Amygdala (tissue), 56 donors: Measurements from ENCODE around the gene MUC6.
A peak's percentile ranks its signal among the peaks of the same experiment; 100 is the strongest.

Source experiments
- DNase-seq, 56 donors: peaks; one replicate each; lab custom pipeline; 2025; lab: John Stamatoyannopoulos, UW

The MUC6 gene

GRCh38 chr11:1072116-1072820 is 35.8 kb upstream of the MUC6 start:
- peak in 11 of 56 donors; percentile 7 to 42 (median 19) for DNase-seq

DNA sequence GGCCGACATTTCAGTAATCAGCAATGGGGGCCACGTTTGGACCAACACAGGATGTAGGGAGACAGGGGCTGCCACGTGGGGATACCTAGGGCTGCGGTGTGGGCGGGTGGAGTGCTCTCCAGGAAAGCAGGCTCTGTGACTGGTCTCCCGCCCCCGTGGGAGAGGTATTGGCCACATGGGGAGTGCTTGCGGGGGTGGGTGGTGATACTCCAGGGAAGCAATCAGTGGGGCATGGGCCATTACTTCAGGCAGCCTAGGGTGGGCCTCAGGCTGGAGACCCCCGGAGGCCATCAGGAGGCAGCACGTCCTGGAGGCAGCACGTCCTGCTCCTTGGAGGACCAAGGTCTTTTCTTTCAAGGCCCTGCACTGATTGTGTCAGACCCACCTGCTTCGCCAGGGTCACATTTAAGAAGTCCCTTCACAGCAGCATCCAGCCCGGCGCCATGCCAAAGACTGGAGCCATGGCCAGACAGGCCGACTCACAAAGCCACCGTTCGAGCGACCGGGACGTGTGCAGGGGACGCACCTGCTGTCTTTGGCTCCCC is 35.1 kb upstream of the MUC6 start:
- no peak for DNase-seq

- no peak for DNase-seq
These were observed 34.3 kb upstream of the MUC6 start for GRCh38 chr11:1070594-1071462.

- no peak for DNase-seq
These were observed 33.2 kb upstream of the MUC6 start for GRCh38 chr11:1069740-1070139.

DNA sequence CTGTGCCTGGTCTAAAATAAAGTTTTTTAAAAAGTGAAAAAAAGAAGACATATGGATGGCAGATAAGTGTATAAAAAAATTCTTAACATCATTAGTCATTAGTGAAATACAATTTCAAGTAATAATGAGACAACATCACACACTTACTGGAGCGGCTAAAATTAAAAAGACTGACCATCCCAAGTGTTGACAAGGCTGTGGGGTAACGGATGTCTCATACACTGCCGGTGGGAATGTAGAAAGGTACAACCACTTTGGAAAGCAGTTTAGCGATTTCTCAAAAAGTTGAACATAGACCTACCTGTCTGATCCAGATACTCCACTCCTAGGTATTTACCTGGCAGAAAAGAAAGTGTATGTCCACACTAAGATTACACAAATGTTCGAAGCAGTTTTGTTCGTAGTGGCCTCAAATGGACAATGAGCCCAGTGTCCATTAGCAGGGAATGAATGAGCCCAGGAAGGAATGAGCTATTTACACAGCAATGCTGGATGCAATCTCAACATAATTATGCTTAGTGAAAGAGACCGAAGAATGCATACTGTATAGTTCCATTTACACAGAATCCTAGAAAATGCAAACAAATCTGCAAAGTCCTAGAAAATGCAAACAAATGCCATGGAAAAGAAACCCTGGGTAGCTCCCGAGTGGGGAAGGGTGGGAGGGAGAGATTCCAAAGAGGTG is 31.4 kb upstream of the MUC6 start:
- DNase-seq, result no peak

- no peak for DNase-seq
These were observed 27.6 kb upstream of the MUC6 start for GRCh38 chr11:1064167-1064566.

- DNase-seq, result no peak
These were observed 25.7 kb upstream of the MUC6 start for GRCh38 chr11:1062075-1062820.

DNA sequence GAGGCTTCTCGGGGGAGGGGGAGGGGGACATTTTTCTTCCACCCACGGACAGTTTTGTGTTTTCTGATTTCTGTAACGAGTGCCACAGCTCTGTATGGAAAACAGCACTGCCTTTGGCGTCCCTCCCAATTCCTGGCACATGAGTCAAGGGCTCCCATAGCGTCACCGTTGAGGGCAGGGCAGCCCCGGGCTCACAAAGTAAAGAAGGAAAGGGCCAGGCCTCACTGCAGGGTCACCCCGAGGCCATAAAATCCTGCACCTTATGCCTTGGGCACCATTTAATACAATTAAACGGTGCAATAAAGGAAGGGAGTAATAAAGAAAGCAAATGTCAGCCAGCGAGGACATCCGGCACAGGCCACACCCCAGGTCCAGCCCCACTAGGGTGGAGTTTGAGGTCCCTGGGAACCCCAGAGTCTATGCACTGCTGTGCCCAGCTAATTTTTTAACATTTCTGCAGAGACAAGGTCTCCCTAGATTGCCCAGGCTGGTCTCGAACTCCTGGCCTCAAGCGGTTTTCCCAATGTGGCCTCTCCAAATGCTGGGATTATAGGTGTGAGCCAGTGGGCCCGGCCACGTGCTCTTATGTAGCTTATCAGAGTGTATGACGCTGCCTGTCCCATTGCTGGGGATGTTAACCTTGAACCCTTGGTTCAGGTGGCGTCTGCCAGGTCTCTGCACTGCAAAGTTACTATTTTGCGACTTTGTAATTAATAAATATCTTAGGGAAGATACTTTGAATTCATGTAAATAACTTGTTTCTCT is 24.5 kb upstream of the MUC6 start:
- DNase-seq, result no peak

GRCh38 chr11:1060410-1060809 is 23.9 kb upstream of the MUC6 start:
- no peak for DNase-seq

GRCh38 chr11:1059759-1060158 is 23.2 kb upstream of the MUC6 start:
- DNase-seq, result no peak

GRCh38 chr11:1057806-1058205 is 21.3 kb upstream of the MUC6 start:
- DNase-seq, result no peak

DNA sequence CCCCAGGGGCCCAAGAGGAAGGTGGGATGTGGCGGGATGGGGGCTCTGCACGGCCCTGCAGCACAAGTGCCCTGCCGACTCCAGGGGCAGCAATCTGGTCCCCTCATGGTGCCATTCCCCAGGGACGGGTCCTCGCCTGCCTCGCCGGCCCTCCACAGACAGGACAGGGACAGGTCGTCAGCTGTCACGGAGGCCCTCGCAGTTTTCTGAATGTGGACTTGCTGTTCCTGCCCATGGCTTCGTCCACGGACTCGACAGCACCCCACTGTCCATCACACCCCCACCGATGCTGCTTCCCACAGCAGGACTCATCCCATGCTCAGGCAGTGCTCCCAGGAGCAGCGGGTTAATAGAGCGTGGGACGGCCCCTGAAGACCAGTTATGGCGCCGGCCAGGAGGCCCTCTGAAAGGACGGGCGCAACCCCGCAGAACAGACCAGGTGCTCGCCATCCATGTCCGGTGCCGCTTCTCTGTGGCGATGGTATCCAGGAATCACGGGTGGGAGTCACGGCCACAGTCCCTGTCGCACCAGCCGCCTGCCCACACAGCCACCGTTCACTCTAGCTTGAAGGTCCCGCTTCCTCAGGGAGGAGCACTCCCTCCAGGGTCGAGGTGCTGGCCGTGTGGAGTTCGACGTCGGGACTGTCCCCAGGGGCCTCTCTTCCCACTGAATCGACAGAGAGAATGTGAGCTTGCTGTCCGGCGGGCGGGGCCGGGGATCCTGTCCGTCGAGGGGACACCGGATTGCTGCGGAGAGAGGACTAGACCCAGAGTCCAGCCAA is 19.7 kb upstream of the MUC6 start:
- no peak for DNase-seq

DNA sequence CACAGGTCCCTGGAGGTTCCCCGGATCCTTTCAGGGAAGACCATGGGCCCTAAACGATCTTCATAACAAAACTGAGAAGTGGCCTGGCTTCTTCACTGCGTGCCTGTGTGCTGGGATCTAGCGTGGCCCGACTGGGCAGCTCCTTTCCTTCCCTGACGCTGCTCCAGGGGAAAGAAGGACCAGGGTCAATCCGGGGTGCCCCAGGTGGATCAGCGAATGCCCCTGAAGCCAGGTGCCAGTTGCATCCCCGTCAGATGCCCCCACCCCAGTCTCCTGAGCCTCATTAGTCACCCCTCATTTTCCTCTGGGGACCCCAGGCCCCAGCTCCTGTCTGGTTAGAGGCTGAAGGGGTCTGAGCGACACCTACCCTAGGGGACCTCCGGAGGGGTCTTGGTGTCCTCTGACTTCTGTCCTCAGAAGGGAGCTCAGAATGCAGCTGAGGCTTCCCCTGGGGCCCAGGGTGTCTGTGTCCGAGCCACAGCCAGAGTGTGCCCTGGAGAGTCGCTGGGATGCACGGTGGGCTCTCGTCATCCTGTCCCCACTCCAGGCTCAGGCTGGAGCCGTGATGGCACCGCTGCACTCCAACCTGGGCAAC is 18.7 kb upstream of the MUC6 start:
- no peak for DNase-seq

DNA sequence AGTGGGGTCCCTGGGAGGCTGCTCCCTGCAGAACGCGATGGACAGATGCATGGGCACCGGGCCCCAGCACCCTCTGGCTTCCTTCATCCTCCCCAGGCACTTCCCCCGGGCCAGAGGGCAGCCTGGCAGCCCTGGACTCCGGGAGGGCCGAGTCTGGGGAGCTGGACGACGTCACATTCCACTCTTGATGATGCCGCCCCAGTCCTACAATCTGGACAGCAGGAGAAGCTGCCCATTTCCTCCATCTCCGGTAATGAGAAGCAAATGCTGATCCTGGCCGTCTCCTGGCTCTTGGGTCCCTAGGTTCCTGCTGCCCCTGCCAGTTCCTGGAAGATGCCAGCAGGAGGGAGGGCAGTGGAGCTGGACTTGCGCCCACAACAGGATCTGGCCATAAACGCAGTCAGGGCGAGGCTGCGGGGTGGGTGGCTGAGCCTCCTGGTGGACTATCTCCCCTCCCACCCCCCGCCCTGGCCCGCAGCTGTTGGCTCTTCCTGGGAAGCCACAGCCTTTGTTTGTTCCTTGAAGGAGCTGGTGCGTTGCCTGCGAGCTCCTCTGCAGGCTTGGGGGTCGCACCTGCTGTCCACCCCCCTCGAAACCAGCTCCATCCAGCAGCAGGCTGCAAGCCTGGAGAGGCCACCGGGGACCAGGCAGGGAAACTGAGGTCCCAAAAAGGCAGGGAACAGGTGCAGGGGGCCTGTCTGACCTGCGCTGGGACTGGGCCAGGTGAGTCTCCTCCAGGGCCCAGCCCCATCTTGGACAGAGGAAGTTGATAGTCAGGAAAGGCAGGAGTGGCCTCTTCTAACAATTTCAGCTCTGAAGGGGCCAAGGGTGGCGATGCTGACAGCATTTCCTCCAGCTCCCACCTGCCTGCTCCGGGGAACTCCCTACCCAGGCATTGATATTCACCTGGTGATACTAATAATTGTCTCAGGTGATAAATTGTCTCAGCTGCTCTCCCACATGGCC is 17.9 kb upstream of the MUC6 start:
- DNase-seq, result no peak

DNA sequence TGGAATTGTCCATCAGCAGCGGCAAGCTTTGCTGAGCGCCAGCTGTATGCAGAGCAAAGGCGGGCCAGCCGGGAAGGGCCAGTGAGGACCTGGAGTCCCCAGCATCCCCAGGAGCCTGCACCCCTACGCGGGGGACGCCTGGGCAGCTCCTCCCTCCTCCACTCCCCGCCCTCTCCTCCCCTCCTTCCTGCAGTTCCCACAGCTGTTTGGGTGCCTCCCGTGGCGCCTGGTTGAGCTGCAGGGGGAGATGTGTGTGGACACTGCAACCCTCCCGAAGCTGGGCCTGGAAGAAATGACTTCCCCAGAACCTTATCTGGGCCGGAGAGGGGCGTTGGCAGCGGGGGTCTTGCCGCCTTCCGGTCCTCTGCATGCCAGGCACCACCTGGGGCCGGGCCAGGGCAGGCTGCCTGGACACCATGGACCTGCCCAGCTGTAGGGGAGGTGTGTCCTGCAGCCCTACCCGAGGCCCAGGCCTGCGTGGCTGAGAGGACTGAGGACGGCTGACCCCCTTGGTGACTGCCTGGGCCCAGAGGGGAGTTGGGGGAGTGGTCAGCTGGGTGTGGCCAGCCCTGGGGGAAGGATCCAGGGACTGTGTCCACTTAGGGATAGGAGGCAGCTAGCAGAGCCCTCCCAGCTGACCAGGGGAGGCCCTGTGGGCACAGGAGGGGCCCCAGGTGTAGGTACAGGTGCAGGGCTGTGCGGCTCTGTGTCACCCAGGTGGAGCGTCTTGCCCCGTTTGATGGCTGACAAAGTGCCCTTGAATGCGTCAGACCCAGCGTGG is 16.8 kb upstream of the MUC6 start:
- DNase-seq, result no peak
